NCI-H2227 treated with DMSO at 0.1 percent for 48 hours (cell line): ENCODE measurements around the gene SGCD.

Experiments used
- DNase-seq: peaks from one replicate; lab custom pipeline; 2025; lab: John Stamatoyannopoulos, UW

SGCD gene

GRCh38 chr5:156326718-156327259, at the start of gene SGCD:
SGCD (plus strand) TSS chr5:156327164.
- DNase-seq: peak; percentile 28

DNA sequence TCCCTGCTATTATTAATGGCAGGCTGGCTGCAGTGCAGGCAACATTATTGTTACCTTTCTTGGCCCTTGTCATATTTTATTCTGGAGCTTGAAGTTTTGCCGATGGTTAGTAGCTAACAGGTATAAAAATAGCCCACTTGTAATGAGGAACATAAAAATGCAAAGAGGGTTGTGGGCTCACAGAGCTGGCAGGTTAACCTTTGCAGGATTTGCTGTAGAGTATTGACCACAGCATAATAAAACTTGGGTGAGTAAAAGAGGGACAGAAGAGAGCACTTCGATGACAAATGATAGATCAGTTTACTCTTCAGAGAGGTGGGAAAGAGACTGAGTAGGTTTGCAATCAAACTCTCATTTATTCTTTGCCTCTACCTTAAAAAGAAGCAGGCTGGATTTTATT, 49.7 kb upstream of the SGCD start:
- DNase-seq: no peak

DNA sequence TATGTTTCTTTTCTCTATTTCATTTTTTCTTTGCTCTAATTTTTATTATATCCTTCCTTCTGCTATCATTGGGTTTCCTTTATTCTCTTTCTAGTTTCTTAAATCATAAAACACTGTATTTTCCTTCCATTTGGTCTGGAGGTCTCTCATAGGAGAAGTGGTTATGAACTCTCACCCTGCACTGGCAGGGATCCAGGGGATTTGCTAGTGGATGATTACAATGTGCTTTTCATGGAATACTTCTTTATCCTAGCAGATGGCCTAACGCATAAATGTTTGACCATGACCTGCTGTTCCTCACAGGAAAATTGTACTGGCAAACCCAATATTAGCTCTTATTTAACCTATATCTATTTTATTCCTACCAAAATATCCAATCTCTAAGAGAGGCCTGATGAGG, 31.5 kb upstream of the SGCD start:
- DNase-seq: peak; percentile 22

GRCh38 chr5:156310115-156310514, 16.8 kb upstream of the SGCD start:
- DNase-seq: no peak

- no peak for DNase-seq
Measured at GRCh38 chr5:156312897-156313694, 13.9 kb upstream of the SGCD start.

DNA sequence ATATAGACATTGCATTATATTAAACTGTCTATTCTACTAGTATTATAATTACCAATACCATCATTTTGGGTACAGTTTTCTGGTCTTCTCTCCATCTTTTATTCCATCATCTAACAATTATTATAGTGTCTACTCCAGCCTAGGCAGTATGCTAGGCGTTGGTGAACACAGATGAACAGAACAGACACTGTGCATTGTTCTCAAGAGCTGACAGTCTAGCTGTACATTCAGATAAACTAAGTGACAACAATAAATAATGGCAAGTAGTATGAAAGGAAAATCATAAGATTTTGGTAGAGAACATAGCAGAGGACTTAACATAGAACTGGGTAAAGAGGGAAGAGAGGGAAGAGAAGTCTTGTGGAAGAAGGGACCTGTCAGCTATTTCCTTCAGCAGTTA, 12.5 kb upstream of the SGCD start:
- DNase-seq: no peak

- no peak for DNase-seq
Measured at GRCh38 chr5:156322666-156323065, 4.3 kb upstream of the SGCD start.

GRCh38 chr5:156327296-156327695, 332 bp downstream of the SGCD start:
- DNase-seq: no peak

DNA sequence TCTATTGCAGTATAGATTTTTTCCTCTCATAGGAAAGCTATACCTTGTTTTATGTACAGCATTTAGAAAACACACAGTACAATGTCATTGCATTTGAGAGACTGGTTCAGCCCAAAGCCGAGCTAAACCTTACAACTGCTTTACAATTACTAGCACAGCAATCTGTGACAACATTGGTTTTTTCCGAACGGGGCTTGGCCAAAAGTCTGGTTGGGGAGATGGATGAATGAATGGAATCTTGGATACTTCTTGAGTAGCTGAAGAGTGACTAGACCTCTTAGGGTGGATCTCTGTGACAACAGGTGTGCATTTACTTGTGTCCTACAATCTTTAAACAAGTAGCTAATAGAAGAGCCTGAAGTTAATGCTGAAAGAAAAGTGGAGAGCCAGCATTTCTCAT, 1.2 kb downstream of the SGCD start:
- DNase-seq: no peak

GRCh38 chr5:156328766-156329165, 1.8 kb downstream of the SGCD start:
- DNase-seq: no peak

GRCh38 chr5:156329171-156329611, 2.2 kb downstream of the SGCD start:
- DNase-seq: no peak

- DNase-seq: no peak
Measured at GRCh38 chr5:156330141-156330870, 3.3 kb downstream of the SGCD start.

DNA sequence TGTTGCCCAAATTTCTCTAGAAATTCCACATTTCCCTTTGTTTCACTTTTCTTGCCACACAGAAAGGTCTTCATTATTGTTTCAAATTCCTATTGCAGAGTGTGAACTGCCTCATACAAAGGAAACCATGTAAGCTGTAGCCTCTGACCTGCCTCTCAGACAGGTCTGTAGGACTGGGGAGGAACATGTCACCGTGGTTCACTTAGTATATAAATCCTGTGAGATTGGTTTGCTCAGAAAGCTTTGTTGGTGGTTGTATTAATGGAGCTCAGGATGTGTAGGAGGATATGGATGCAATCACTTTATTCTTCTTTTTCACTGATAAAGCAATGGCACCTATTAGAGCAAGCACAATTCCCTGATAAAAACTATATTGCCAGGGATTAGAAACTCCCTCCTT, 4.2 kb downstream of the SGCD start:
- no peak for DNase-seq

GRCh38 chr5:156331845-156332244, 4.9 kb downstream of the SGCD start:
- DNase-seq: no peak

- no peak for DNase-seq
Measured at GRCh38 chr5:156332245-156332644, 5.3 kb downstream of the SGCD start.

- no peak for DNase-seq
Measured at GRCh38 chr5:156339139-156339841, 12.3 kb downstream of the SGCD start.

DNA sequence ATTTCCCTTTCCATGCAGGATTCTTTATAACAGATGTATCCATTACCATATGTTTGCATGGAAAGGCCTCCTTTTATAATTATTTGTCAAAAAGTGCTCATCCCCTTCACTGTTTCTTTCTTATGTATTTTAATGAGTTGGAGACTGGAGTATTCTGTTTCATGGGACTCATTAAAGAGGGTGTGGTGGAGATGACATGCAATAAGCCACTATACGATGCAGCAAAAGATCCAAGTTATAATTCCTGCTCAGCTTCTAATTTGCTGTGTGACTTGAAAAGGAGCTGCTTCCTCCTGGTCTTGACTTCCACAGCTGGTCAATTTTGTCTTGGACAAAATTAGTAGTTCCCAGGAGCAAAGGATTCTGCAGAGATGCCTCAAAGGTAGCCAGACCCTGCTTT, 13.9 kb downstream of the SGCD start:
- DNase-seq: no peak

DNA sequence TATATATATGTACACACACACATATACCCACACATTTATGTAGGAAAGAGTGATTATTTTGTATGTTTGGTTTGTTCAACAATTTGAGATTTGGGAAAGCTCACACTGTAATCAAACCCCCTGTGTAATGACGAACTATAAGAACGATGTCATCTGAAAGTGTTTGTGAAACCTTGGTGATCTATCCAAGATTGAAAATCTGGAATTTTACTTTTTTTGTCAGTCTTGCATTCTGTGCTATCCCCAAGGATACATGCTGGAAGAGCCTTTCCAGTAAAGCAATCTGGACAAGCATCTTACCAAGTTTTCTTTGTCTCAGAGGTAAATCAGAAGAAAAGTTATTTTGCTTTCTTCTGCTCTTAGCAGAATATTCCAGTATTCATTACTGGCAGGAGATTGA, 23.3 kb downstream of the SGCD start:
- no peak for DNase-seq

DNA sequence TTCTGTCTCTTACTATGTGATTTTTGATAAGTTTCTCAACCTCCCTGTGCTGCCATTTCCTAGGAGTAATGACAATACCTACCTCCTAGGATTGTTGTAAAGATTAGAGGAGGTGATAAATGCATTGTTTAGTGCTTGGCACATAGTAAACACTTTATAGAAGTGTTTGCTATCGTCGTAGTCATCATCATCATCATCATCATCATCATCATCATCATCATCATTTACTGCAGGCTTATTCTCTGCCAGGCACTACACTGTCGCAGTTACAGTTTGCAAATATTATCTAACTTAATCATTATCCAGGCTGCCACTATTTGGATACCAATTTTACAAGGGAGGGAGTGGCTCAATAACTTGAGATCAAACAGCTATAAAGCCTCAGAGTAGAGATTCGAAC, 24.5 kb downstream of the SGCD start:
- no peak for DNase-seq

DNA sequence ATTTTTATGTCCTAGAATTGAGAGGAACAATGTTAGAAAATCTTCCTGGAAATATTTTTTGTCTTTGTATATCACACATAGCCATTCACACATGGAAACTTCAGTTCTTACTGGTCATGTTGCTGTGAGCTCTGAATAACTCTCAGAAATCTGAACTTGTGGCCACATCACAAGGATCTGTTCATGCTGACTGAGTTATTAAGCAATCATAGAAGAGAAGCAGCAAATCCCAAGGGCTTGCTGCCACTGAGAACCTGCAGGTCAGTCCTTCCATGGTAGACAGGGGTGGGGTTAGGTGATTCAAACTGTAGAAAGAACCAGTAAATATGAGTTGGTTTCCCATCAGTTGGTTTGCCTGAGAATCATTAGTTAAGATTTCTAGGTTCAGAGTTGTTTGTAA, 27.6 kb downstream of the SGCD start:
- no peak for DNase-seq

GRCh38 chr5:156356238-156356637, 29.3 kb downstream of the SGCD start:
- no peak for DNase-seq

GRCh38 chr5:156359476-156359875, 32.5 kb downstream of the SGCD start:
- no peak for DNase-seq
